RCC 7860 (cell line): ENCODE measurements around the gene CYB5A.
"Not testable (repeated sequence)": the region's sequence is repeated elsewhere in the genome, so short reads cannot be mapped to it uniquely, and the experiment has no call there.

Source experiments
- DNase-seq: peaks from one replicate; pipeline ENCODE4 v3.0.0-alpha.2; 2015; ENCODE audit warnings: low spot score
- FAIRE-seq: peaks from 2 replicates; lab custom pipeline; 2012; peaks lifted over from hg19 to GRCh38; lab: Jason Lieb, UNC

The CYB5A gene

DNA sequence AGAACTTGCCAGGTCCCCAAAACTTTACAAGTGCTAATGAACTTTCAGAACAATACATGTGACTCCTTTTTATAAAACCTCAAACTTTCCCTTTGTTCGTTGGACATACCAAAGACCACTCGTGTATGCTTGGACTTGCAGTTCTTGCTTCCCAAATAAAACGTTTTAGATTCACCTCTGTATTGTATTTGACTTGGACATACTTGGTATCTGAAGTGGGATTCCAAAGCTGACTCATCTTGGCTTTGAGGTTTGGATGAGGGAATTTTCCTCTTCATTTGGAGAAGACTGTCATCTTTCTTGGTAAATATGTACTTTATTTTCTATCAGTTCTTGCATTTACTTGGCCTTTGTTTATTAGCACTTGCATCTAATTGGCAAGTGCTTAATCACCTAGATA, 8.0 kb upstream of the CYB5A start:
- peak; percentile 91 for FAIRE-seq
- peak; percentile 76 for DNase-seq

DNA sequence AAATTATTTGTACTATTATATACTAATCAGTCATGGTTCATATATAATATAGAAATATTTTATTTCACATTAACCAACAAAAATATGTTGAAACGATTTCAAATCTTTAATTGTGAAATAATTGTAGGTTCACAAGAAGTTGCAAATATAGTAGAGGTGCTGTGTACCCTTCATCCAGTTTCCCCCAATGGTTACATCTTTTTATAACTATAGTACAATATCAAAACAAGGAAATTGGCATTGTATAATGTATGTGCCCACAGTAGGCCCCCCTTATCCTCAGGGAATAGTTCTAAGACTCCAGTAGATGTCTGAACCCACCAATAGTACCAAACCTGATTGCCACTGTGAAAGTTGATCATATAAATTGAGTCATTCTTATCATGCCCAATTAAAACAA, 7.4 kb upstream of the CYB5A start:
- FAIRE-seq (no peak), DNase-seq (no peak)

- no peak for FAIRE-seq
- DNase-seq: no peak
These were observed 2.8 kb upstream of the CYB5A start for GRCh38 chr18:74294526-74294925.

- not testable (repeated sequence) for FAIRE-seq, DNase-seq
These were observed 1.2 kb upstream of the CYB5A start for GRCh38 chr18:74292982-74293381.

- FAIRE-seq: no peak
- no peak for DNase-seq
These were observed 737 bp upstream of the CYB5A start for GRCh38 chr18:74292541-74292858.

DNA sequence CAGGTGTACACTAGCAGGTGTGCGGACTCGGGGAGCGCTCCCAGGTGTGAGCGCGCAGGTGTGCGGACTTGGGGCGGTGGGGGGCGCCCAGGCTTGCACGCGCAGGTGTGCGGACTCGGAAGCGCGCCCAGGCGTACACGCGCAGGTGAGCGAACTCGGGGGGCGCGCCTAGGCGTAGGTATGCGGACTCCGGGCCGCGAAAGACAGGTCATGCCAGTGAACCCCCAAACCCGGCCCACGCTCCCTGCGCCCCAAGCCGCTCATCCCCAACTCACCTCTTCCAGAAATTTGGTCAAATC, 342 bp downstream of the CYB5A start:
- no peak for DNase-seq
- FAIRE-seq: no peak

- DNase-seq (no peak), FAIRE-seq (no peak)
These were observed 830 bp downstream of the CYB5A start for GRCh38 chr18:74290794-74291471.

- DNase-seq: no peak
- no peak for FAIRE-seq
These were observed 1.7 kb downstream of the CYB5A start for GRCh38 chr18:74290021-74290420.

- DNase-seq (no peak), FAIRE-seq (no peak)
These were observed 2.6 kb downstream of the CYB5A start for GRCh38 chr18:74289137-74289536.

DNA sequence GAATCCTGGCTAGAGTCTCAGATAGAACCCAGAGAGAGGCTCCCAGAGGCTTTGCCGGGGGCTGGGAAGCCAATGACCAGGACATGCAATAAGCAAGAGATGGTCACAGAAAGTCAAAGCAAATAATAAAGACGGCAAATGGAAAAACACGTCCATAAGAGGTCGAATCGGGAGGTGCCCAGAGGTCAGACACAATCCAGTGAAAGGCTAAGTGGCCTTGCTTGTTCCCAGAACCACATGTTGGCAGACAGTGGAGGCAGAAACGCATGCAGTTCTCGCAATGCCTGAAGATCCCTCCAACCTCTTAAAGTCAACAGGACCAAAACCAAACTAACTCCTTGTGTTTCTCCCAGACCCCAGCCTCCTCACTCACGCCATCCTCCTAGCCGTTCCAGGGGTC, 3.0 kb downstream of the CYB5A start:
- FAIRE-seq: no peak

GRCh38 chr18:74288041-74288440, 3.7 kb downstream of the CYB5A start:
- no peak for DNase-seq
- FAIRE-seq: no peak

More for the DNA sequence above, 3.0 kb downstream of the CYB5A start:
- DNase-seq: no peak

- FAIRE-seq (no peak), DNase-seq (no peak)
These were observed 4.9 kb downstream of the CYB5A start for GRCh38 chr18:74286856-74287255.

DNA sequence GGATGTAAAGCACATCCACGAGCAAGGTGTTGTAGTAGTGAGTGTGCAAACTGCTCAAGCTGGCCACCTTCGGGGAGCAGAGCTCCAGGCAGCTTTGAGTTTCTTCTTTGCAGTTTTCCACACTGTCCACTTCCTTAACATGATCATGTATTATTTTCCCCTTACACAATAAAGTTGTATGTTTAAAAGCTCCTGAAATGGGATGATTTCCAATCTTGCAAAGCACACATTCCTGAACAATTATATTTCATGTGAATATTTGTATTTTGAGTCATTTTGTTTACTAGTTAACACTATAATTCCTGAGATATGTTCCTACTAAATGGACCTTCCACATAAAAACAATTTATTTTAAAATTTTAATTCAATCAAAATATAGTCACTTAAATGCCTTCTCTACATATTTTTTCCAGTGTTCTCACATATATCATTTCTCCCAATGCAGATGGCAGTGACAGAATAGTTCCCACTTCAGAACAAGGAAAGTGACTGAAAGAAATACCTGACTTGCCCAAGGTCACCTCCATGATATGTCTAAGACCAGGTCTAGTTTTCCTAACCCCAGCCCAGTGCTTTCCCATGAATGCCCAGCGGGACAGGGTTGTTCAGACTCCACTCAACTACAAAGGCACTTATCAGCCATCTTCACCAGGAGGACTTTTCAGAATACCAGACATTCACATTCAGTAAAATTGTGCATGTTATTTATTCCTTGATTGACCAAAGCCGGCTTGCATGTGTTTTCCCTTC, 5.5 kb downstream of the CYB5A start:
- FAIRE-seq (no peak), DNase-seq (no peak)

GRCh38 chr18:74285583-74285982, 6.2 kb downstream of the CYB5A start:
- FAIRE-seq, DNase-seq: not testable (repeated sequence)

DNA sequence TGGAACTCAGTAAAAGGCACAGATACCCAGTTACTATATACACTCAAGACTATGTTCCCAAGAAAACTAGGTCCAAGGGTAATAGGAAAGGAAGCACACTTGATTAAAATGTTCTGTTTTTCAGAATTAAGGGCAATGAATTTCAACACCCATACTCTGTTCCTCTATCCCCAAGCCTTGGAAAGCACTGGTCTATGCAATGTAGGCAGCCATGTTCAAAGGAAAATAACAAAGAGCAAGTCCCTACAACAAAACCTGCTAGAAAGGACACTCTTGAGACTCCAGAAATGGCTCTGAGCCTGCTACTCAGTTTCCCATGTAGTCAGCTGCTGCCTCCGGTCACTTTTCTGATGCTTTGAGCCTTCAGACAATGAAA, 6.8 kb downstream of the CYB5A start:
- no peak for DNase-seq
- no peak for FAIRE-seq

GRCh38 chr18:74284191-74284979, 7.4 kb downstream of the CYB5A start:
- DNase-seq (no peak), FAIRE-seq (no peak)

- DNase-seq: no peak
- no peak for FAIRE-seq
These were observed 8.1 kb downstream of the CYB5A start for GRCh38 chr18:74283646-74284045.

DNA sequence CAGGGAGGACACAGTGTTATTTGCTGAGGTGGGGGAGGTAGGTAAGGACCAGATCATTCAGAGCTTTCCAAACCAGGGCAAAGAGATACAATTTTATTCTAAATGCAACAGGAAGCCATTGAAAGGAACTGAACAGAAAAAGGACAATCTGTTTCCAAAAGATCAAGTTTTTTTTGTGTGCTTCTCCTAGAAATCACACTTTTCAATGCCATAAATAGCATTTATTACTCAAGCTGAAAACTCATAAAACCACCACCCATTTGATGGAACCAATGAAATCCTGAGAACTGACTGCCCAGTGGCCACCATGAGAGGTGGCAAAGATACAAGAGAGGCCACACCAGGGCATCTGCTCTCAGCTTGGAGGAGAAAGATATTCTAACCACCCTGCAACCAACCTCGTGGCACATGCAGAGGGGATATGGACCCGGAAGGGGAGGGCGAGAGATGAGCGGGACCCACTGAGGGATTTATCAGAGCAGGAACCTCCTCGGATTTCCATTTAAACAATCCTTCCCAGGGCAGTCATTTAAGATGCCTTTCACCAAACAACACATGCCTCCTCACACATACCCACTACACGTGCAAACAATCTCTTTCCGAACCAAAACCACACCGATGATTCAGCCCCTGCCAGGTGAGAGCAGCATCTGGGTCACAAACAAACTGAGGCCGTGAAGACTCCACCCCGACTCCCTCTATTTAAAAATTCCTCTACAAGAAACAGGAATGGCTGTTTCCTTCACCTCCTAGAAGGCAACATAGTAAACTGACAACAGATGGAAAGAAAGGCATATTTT, 8.8 kb downstream of the CYB5A start:
- DNase-seq: no peak
- FAIRE-seq: no peak

GRCh38 chr18:74281980-74282754, 9.6 kb downstream of the CYB5A start:
- DNase-seq (no peak), FAIRE-seq (no peak)
